Uterus (tissue), 4 donors: ENCODE results near the gene HS3ST4. TPM values are rescaled to one million over a fixed set of nuclear protein-coding genes. Genes with fewer than 3 reads are reported as not detected.

Experiments used
- DNase-seq, 2 donors: peaks; one replicate each; pipeline ENCODE4 v3.0.0-alpha.2; 2019 to 2020
- H3K27ac ChIP-seq, 2 donors: fragments of 200-600 bp; sonication (generic); 1 replicate in 1 of 2; 2 replicates in 1 of 2; pipeline ENCODE4 v1.5.1; 2016 to 2018
- H3K27me3 ChIP-seq, 2 donors: fragments of 200-600 bp; sonication (generic); one replicate each; pipeline ENCODE4 v1.5.1; 2018 to 2019; ENCODE audit warnings: control low read depth in 1 of 2
- H3K36me3 ChIP-seq, 2 donors: fragments of 200-600 bp; sonication (generic); one replicate each; pipeline ENCODE4 v1.5.1; 2019; ENCODE audit warnings: control low read depth in 1 of 2
- H3K4me1 ChIP-seq, 2 donors: fragments of 200-600 bp; sonication (generic); one replicate each; pipeline ENCODE4 v1.5.1; 2018 to 2019; ENCODE audit warnings: control low read depth in 1 of 2
- H3K4me3 ChIP-seq, 2 donors: fragments of 200-600 bp; sonication (generic); 1 replicate in 1 of 2; 2 replicates in 1 of 2; pipeline ENCODE4 v1.5.1; 2018 to 2019; ENCODE audit warnings: mild to moderate bottlenecking in 1 of 2
- H3K9me3 ChIP-seq, 2 donors: fragments of 200-600 bp; sonication (generic); one replicate each; pipeline ENCODE4 v1.5.1; 2019; ENCODE audit warnings: control low read depth in 1 of 2
- POLR2A ChIP-seq, 2 donors: fragments of 450-650 bp; IDR thresholded peaks; one replicate each; pipeline ENCODE4 v1.6.1; 2016; ENCODE audit warnings: antibody characterized with exemption in 2 of 2, mild to moderate bottlenecking in 1 of 2, moderate library complexity in 1 of 2
- intact Hi-C: fragments of 100-400 bp; cut with DNase I; formaldehyde crosslinking; loops from one replicate; pipeline ENCODE4 v1.15.1; 2023; ENCODE audit warnings: low total_unique reads
- total RNA-seq, 4 donors: library from RNA; depleted of rRNA in 3 of 4; stranded (reverse); fragments of >200 nt in 3 of 4; gene quantifications; one replicate each; pipeline versions ENCODE4 v1.1.0 to v1.2.4, GENCODE V29; 2014 to 2023
- TF ChIP-seq, protein P1 (sequence below), 4 experiments: fragments of 200-600 bp in 2 of 4; fragments of 450-650 bp in 2 of 4; sonication (generic) in 2 of 4; IDR thresholded peaks; one replicate each; pipeline ENCODE4 v1.5.1; 2016 to 2019; ENCODE audit warnings: antibody characterized with exemption in 4 of 4, mild to moderate bottlenecking in 2 of 4, moderate library complexity in 1 of 4
- donor health status: DM: yes; HTN: yes; CAD: no.

HS3ST4 gene
- total RNA-seq, 4 donors from 2014 or later: 0.14 TPM; not detected in 3

DNA sequence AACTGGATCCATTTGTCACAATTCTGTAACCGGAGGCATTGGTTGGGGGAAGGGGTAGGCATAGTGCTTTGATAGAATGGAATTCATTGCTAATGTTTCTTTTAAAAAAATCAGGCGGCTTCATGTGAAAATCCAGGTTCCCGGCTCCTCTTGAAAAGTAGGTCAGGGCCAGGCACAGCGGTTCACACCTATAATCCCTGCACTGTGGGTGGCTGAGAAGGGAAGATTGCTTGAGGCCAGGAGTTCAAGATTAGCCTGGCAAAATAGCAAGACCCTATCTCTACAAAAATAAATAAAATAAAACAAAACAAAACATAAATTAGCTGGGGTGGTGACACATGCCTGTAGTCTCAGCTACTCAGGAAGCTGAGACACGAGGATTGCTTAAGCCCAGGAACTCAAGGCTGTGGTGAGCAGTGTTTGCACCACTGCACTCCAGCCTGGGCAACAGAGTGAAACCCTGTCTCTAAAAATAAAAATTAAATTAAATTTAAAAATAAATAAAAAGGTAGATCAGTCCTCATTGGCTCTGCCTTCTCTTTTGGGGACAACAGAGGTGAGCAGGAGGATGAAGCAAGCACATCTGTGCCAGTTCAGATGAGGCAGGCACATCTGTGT is 466.5 kb downstream of the HS3ST4 start:
- H3K9me3 ChIP-seq: no peaks in the 10 kb centered on the region
- no peaks in the 10 kb centered on the region for H3K4me1 ChIP-seq
- H3K27ac ChIP-seq: no peak overlapping the region
- H3K4me3 ChIP-seq: no peak overlapping the region
- TF ChIP-seq, protein P1, sequence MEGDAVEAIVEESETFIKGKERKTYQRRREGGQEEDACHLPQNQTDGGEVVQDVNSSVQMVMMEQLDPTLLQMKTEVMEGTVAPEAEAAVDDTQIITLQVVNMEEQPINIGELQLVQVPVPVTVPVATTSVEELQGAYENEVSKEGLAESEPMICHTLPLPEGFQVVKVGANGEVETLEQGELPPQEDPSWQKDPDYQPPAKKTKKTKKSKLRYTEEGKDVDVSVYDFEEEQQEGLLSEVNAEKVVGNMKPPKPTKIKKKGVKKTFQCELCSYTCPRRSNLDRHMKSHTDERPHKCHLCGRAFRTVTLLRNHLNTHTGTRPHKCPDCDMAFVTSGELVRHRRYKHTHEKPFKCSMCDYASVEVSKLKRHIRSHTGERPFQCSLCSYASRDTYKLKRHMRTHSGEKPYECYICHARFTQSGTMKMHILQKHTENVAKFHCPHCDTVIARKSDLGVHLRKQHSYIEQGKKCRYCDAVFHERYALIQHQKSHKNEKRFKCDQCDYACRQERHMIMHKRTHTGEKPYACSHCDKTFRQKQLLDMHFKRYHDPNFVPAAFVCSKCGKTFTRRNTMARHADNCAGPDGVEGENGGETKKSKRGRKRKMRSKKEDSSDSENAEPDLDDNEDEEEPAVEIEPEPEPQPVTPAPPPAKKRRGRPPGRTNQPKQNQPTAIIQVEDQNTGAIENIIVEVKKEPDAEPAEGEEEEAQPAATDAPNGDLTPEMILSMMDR (IDR thresholded peaks at IDR 0.05): no peak
- TF ChIP-seq POLR2A (IDR thresholded peaks at IDR 0.05): no peak
- no peaks in the 10 kb centered on the region for H3K27me3 ChIP-seq
- DNase-seq: no peak
- intact Hi-C loops: no loop called here
- no peaks in the 10 kb centered on the region for H3K36me3 ChIP-seq

- Histone ChIP-seq H3K36me3 (no peaks in the 10 kb centered on the region), H3K4me3 (no peak overlapping the region), H3K9me3 (no peaks in the 10 kb centered on the region), H3K27ac (no peak overlapping the region), H3K27me3 (no peaks in the 10 kb centered on the region), H3K4me1 (no peaks in the 10 kb centered on the region)
- DNase-seq: no peak
- TF ChIP-seq POLR2A (IDR thresholded peaks at IDR 0.05): no peak
- TF ChIP-seq, protein P1 (IDR thresholded peaks at IDR 0.05): no peak
- intact Hi-C loops: no loop called here
Observed at GRCh38 chr16:26161461-26162180, 469.9 kb downstream of the HS3ST4 start.

GRCh38 chr16:26169473-26169872 is 477.7 kb downstream of the HS3ST4 start:
- no peak for DNase-seq
- Histone ChIP-seq H3K36me3 (no peaks in the 10 kb centered on the region), H3K4me3 (no peak overlapping the region), H3K27ac (no peak overlapping the region), H3K27me3 (no peaks in the 10 kb centered on the region), H3K4me1 (no peaks in the 10 kb centered on the region), H3K9me3 (no peaks in the 10 kb centered on the region)
- intact Hi-C loops: no loop called here
- TF ChIP-seq POLR2A (IDR thresholded peaks at IDR 0.05): no peak
- TF ChIP-seq, protein P1 (IDR thresholded peaks at IDR 0.05): no peak

DNA sequence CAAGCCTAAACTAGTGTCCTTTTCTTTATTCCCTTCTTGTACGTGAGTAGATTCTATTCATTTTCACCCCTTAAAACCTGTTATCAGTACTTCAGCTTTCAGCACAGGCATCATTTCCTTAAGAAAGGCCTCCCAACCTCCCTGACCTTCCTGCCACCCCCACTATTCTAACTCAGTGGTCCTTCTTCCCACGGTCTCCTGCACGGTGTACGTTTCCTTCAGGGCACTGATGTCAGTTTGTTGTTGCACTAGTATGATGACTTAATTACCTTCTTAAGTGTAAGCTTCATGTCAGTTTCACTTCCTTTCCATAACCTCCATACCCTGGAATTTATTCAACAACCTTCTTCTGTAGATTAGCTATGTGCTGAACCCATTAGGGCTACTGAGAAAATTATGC is 484.2 kb downstream of the HS3ST4 start:
- H3K27me3 ChIP-seq: no peaks in the 10 kb centered on the region
- no peak for TF ChIP-seq POLR2A (IDR thresholded peaks at IDR 0.05)
- TF ChIP-seq, protein P1 (IDR thresholded peaks at IDR 0.05): no peak
- no peaks in the 10 kb centered on the region for H3K36me3 ChIP-seq

DNA sequence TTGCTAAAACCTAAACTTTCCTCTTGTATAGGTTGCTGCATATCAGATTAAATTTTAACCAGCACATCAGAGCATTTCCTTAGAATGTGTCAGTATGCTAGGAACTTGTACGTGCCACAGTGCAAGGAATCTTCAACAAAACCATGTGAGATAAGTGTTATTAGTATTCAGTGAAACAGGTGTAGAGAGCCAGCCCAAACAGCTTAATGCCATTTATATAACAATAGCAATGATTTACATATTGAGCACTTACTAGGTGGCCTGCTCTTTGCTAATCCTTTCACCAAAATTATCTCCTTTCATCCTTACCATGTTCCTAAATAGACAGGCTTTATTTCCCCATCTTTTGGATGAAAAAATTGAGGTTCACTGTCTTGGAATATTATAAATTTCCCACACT is 485.7 kb downstream of the HS3ST4 start:
- no peaks in the 10 kb centered on the region for H3K4me1 ChIP-seq
- no peaks in the 10 kb centered on the region for H3K27me3 ChIP-seq
- no peak for TF ChIP-seq POLR2A (IDR thresholded peaks at IDR 0.05)
- TF ChIP-seq, protein P1 (IDR thresholded peaks at IDR 0.05): no peak
- H3K36me3 ChIP-seq: no peaks in the 10 kb centered on the region
- H3K27ac ChIP-seq: no peak overlapping the region
- H3K4me3 ChIP-seq: no peak overlapping the region
- intact Hi-C loops: no loop called here
- no peak for DNase-seq
- no peaks in the 10 kb centered on the region for H3K9me3 ChIP-seq

More for the DNA sequence above, 484.2 kb downstream of the HS3ST4 start:
- Histone ChIP-seq H3K9me3 (no peaks in the 10 kb centered on the region), H3K4me1 (no peaks in the 10 kb centered on the region), H3K27ac (no peak overlapping the region), H3K4me3 (no peak overlapping the region)
- intact Hi-C loops: no loop called here
- no peak for DNase-seq
